GM12878 (cell line): ENCODE data around the gene RGMB. TPM values are rescaled to one million over a fixed set of nuclear protein-coding genes. Genes with fewer than 3 reads are reported as not detected.

Experiments used
- ATAC-seq: fragments of 200-7000 bp; cut with Tn5 transposase; 3 replicates; pipeline ENCODE4 v1.9.1; 2020; ENCODE audit warnings: mild to moderate bottlenecking, moderate library complexity
- BruUV-seq: library from RNA; stranded (reverse); fragments of 400-500 nt; replicated peaks from 2 replicates; lab custom pipeline; 2021; lab: Mats Ljungman, UMichigan
- CTCF ChIA-PET: fragments of 300-600 bp; sonication (Branson Sonifier 250); formaldehyde crosslinking; extraction: SDS; loops from one replicate; lab custom pipeline; 2021; ENCODE audit warnings: inconsistent platforms; lab: Yijun Ruan, JAX
- POLR2A ChIA-PET: fragments of 350-600 bp; formaldehyde crosslinking; extraction: SDS; loops from one replicate; lab custom pipeline; 2021; ENCODE audit warnings: inconsistent platforms; lab: Charles Lee
- RAD21 ChIA-PET: fragments of 300-600 bp; sonication (Branson Sonifier 250); formaldehyde crosslinking; loops from one replicate; lab custom pipeline; 2023; ENCODE audit warnings: antibody characterized with exemption; ENCODE audit not compliant: unreplicated experiment; lab: Charles Lee
- SMC1A ChIA-PET: fragments of 300-600 bp; sonication (Branson Sonifier 250); formaldehyde crosslinking; loops from one replicate; lab custom pipeline; 2023; ENCODE audit not compliant: unreplicated experiment, uncharacterized antibody; lab: Charles Lee
- DNase-seq: peaks from one replicate; pipeline ENCODE4 v3.0.0-alpha.2; 2011; ENCODE audit warnings: low read depth, low spot score
- FAIRE-seq: peaks from 3 replicates; lab custom pipeline; 2011; peaks lifted over from hg19 to GRCh38; lab: Jason Lieb, UNC
- H2AFZ ChIP-seq: 2 replicates; pipeline ENCODE4 v1.6.0; 2011; ENCODE audit warnings: low read depth, low read length, control low read depth; ENCODE audit not compliant: control insufficient read depth
- H3K27ac ChIP-seq: 2 replicates; pipeline ENCODE4 v1.5.1; 2011; ENCODE audit warnings: control low read depth; ENCODE audit not compliant: control insufficient read depth, insufficient read depth
- H3K27me3 ChIP-seq, 2 experiments: replicated peaks in 1 of 2; 2 replicates each; pipeline versions ENCODE4 v1.6.0 to v1.6.1; 2011; ENCODE audit warnings: low read length in 1 of 2; ENCODE audit not compliant: control insufficient read depth in 2 of 2, insufficient read depth in 2 of 2
- H3K36me3 ChIP-seq, 2 experiments: 2 replicates each; pipeline ENCODE4 v1.5.1; 2011; ENCODE audit warnings: low read length in 1 of 2; ENCODE audit not compliant: control insufficient read depth in 2 of 2, insufficient read depth in 2 of 2
- H3K4me1 ChIP-seq: 2 replicates; pipeline ENCODE4 v1.6.1; 2011; ENCODE audit warnings: mild to moderate bottlenecking, low read length, moderate library complexity, mixed read lengths; ENCODE audit not compliant: control insufficient read depth, insufficient read depth
- H3K4me2 ChIP-seq: 2 replicates; pipeline ENCODE4 v1.6.0; 2011; ENCODE audit warnings: control low read depth; ENCODE audit not compliant: control insufficient read depth, insufficient read depth
- H3K4me3 ChIP-seq: fragments of 200-600 bp; sonication (generic); 2 replicates; pipeline ENCODE4 v1.5.1; 2016
- H3K79me2 ChIP-seq: 2 replicates; pipeline ENCODE4 v1.6.0; 2011; ENCODE audit warnings: low read length; ENCODE audit not compliant: control insufficient read depth, insufficient read depth
- H3K9ac ChIP-seq: 2 replicates; pipeline ENCODE4 v1.8.0; 2011; ENCODE audit warnings: low read length, control low read depth, mixed read lengths; ENCODE audit not compliant: control insufficient read depth, insufficient read depth
- H3K9me3 ChIP-seq: replicated peaks from 3 replicates; pipeline ENCODE4 v1.5.1; 2011; ENCODE audit warnings: mild to moderate bottlenecking, low read length; ENCODE audit not compliant: control insufficient read depth, insufficient read depth
- H4K20me1 ChIP-seq: 2 replicates; pipeline ENCODE4 v1.6.0; 2011; ENCODE audit not compliant: control insufficient read depth, insufficient read depth
- BHLHE40 ChIP-seq, 2 experiments: fragments of 450-650 bp in 1 of 2; IDR thresholded peaks; 2 replicates each; pipeline ENCODE4 v1.6.1; 2011 to 2017; ENCODE audit warnings: low read depth in 2 of 2, borderline replicate concordance in 1 of 2, improper control_type of control experiment in 1 of 2, low read length in 1 of 2, mild to moderate bottlenecking in 1 of 2
- CREB1 ChIP-seq: IDR thresholded peaks from 2 replicates; pipeline ENCODE4 v1.6.1; 2012; ENCODE audit warnings: low read depth, mild to moderate bottlenecking, inconsistent platforms
- FOXK2 ChIP-seq: fragments of 450-650 bp; IDR thresholded peaks from 2 replicates; pipeline ENCODE4 v1.6.1; 2017; ENCODE audit warnings: mild to moderate bottlenecking, moderate library complexity
- FOXM1 ChIP-seq: IDR thresholded peaks from 2 replicates; pipeline ENCODE4 v1.6.1; 2012; ENCODE audit warnings: low read depth, mild to moderate bottlenecking, inconsistent platforms, low read length, moderate library complexity
- KAT2A ChIP-seq: conservative IDR thresholded peaks from 2 replicates; pipeline ENCODE4 v1.6.1; 2011; ENCODE audit warnings: low read depth, low read length; ENCODE audit not compliant: control insufficient read depth
- MXI1 ChIP-seq: fragments of 150-350 bp; IDR thresholded peaks from 2 replicates; pipeline ENCODE4 v1.6.1; 2011; ENCODE audit warnings: low read depth, mild to moderate bottlenecking, inconsistent platforms, low read length, improper control_type of control experiment
- NBN ChIP-seq: fragments of 450-650 bp; IDR thresholded peaks from 2 replicates; pipeline ENCODE4 v1.6.1; 2016
- NFYB ChIP-seq: IDR thresholded peaks from 2 replicates; pipeline ENCODE4 v1.6.1; 2011; ENCODE audit warnings: low read depth, mild to moderate bottlenecking, low read length, improper control_type of control experiment, moderate library complexity; ENCODE audit not compliant: insufficient read depth
- SUZ12 ChIP-seq: fragments of 200-600 bp; sonication (generic); IDR thresholded peaks from one replicate; pipeline ENCODE4 v1.6.1; 2018; ENCODE audit warnings: antibody characterized with exemption, mild to moderate bottlenecking; ENCODE audit not compliant: unreplicated experiment
- ZBED1 ChIP-seq: IDR thresholded peaks from 2 replicates; pipeline ENCODE4 v1.6.1; 2016; ENCODE audit warnings: borderline replicate concordance
- WGBS: methylation state at CpG from one replicate; pipeline ENCODE4 v1.1.6; 2016; ENCODE audit warnings: low lambda C conversion rate; ENCODE audit not compliant: insufficient replicate concordance, insufficient coverage; ENCODE audit errors: missing lambda C conversion rate; 5-methylcytosine and 5-hydroxymethylcytosine counted together
- in situ Hi-C: fragments of 300-500 bp; cut with MboI; formaldehyde crosslinking; loops from 9 replicates; pipeline ENCODE4 v1.14.3; 2018; ENCODE audit warnings: mixed read lengths
- intact Hi-C: fragments of 100-400 bp; cut with micrococcal nuclease; formaldehyde crosslinking; loops from one replicate; pipeline ENCODE4 v1.14.2; 2022; ENCODE audit not compliant: unreplicated experiment
- polyA plus RNA-seq, 11 experiments: library from polyadenylated mRNA; depleted of rRNA in 4 of 11; unstranded in 6 of 11; stranded (reverse) in 5 of 11; fragments of >200 nt; fragmentation: Nextera tagmentation in 4 of 11; fragmentation: Illumina TruSeq in 1 of 11; extraction: Ambion mirVana in 4 of 11; extraction: Trizol in 1 of 11; gene quantifications; 1 replicate in 1 of 11; 2 replicates in 10 of 11; pipeline versions ENCODE4 v1.2.1 to v1.2.3, GENCODE V29; 2011 to 2016; ENCODE audit warnings: inconsistent platforms in 2 of 11, missing spikeins in 2 of 11, low read depth in 1 of 11
- total RNA-seq, 4 experiments: library from RNA; depleted of rRNA in 3 of 4; stranded (reverse); fragments of >200 nt in 3 of 4; fragmentation: Illumina TruSeq in 1 of 4; extraction: Trizol in 1 of 4; gene quantifications; 2 replicates each; pipeline versions ENCODE4 v1.2.1 to v1.2.3, GENCODE V29; 2013 to 2021
- TF ChIP-seq, protein P1 (sequence below), 3 experiments: IDR thresholded peaks in 2 of 3; conservative IDR thresholded peaks in 1 of 3; 2 replicates each; pipeline ENCODE4 v1.5.1; 2011; ENCODE audit warnings: low read depth in 3 of 3, low read length in 3 of 3, mild to moderate bottlenecking in 3 of 3, control low read depth in 2 of 3, moderate library complexity in 2 of 3, inconsistent platforms in 1 of 3, mixed read lengths in 1 of 3; ENCODE audit not compliant: control insufficient read depth in 2 of 3, insufficient read depth in 1 of 3; ENCODE audit errors: extremely low read depth in 1 of 3
- TF ChIP-seq, protein P2 (sequence below): IDR thresholded peaks from 2 replicates; pipeline ENCODE4 v1.6.1; 2012; ENCODE audit warnings: low read length, inconsistent platforms
- TF ChIP-seq, protein P3 (sequence below): IDR thresholded peaks from 2 replicates; pipeline ENCODE4 v1.6.1; 2012; ENCODE audit warnings: improper control_type of control experiment, low read depth, low read length; ENCODE audit not compliant: insufficient replicate concordance

RGMB gene
- total and polyA plus RNA-seq, 10 of the 15 experiments (the other 5 are each of a cell fraction or from before 2014, with no cell fraction given): 1.3 to 15.3 (median 7.4) TPM

DNA sequence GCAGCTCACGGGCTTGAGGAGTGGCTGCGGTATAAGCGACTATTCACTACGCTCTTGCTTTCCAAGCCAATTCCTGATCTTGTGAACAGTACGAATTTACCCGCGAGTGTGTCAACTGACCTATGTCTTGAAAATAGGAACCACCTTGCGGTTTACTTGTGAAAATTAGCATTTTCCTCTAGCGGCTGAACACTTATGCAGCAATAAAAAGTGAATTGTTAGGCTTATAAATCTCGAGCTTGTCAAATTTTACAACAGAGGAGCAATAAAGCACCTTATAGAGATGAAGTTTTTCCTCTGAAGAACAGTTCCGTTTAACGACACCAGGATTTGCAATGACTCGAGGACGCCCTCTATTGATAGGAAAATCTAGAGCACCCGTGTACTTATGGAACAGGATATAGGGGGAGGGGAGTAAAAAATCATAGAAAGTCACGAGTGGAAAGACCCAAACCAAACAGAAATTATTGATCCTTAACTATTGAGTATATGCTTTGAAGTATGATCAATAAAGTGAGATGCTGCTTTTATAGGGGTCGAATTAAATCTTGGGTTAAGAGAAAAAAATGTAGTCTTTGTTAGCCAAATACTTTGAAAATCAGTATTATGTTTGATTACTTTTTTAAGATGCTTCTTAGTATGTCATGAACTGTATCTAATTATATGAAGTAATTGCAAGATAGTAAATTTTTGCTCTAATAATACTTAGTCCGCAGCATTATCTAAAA lies 1.9 kb upstream of the RGMB start:
- H3K79me2 ChIP-seq: peaks cover 24% of the 10 kb centered on the region
- H3K9ac ChIP-seq: peak overlapping the region; percentile 43; the same call in 1 of the 2 replicates
- SMC1A ChIA-PET: interaction anchor here (0.7 to 5.3 kb wide), 17 partner anchors 10 to 1576 kb away, joined by 3 to 24 read pairs (median 3); no protein-coding TSS in a partner anchor
- H3K27me3 ChIP-seq: peaks cover 3 to 9% of the 10 kb centered on the region in 2 experiments; a peak in 3 of 4 replicates
- in situ Hi-C loops (loop anchor here (10.0 kb wide), 1 partner anchor 263 kb away; no protein-coding TSS in a partner anchor), intact Hi-C loops (loop anchor here (2.0 to 5.0 kb wide), 5 partner anchors 136 to 1579 kb away; no protein-coding TSS in a partner anchor)
- H3K27ac ChIP-seq: no peak overlapping the region
- DNase-seq: peak; percentile 40
- POLR2A ChIA-PET: no interaction called here
- peak overlapping the region; percentile 92 for H3K4me2 ChIP-seq
- peaks cover 17% of the 10 kb centered on the region for H3K4me1 ChIP-seq
- CTCF ChIA-PET: interaction anchor here (0.6 to 7.5 kb wide), 34 partner anchors 9 to 1902 kb away, joined by 3 to 104 read pairs (median 4); no protein-coding TSS in a partner anchor
- H4K20me1 ChIP-seq: no peaks in the 10 kb centered on the region; the same call in 1 of the 2 replicates
- no TSS peak for BruUV-seq
- no peaks in the 10 kb centered on the region for H3K36me3 ChIP-seq
- RAD21 ChIA-PET: interaction anchor here (0.5 to 2.7 kb wide), 10 partner anchors 9 to 1930 kb away, joined by 3 to 11 read pairs (median 3); no protein-coding TSS in a partner anchor
- H2AFZ ChIP-seq: peak overlapping the region; percentile 81
- peak; percentile 6; the same call in 2 of the 3 replicates for ATAC-seq
- under 1% methylated on average over 18 of the region's 18 CpGs for WGBS
- no peaks in the 10 kb centered on the region for H3K9me3 ChIP-seq
- H3K4me3 ChIP-seq: peak overlapping the region; percentile 79
- peak; percentile 83 for FAIRE-seq
- TF ChIP-seq, protein P1, sequence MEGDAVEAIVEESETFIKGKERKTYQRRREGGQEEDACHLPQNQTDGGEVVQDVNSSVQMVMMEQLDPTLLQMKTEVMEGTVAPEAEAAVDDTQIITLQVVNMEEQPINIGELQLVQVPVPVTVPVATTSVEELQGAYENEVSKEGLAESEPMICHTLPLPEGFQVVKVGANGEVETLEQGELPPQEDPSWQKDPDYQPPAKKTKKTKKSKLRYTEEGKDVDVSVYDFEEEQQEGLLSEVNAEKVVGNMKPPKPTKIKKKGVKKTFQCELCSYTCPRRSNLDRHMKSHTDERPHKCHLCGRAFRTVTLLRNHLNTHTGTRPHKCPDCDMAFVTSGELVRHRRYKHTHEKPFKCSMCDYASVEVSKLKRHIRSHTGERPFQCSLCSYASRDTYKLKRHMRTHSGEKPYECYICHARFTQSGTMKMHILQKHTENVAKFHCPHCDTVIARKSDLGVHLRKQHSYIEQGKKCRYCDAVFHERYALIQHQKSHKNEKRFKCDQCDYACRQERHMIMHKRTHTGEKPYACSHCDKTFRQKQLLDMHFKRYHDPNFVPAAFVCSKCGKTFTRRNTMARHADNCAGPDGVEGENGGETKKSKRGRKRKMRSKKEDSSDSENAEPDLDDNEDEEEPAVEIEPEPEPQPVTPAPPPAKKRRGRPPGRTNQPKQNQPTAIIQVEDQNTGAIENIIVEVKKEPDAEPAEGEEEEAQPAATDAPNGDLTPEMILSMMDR (IDR thresholded peaks at IDR 0.05 in 2 of 3, conservative IDR thresholded peaks at IDR 0.05 in 1 of 3; ENCODE audit: control insufficient read depth in 2 of 3, extremely low read depth in 1 of 3, insufficient read depth in 1 of 3, low read depth in 3 of 3, low read length in 3 of 3): peak; percentile 78 to 89 (median 85)
- TF ChIP-seq FOXK2 (no peak), ZBED1 (no peak), NFYB (no peak), MXI1 (peak; percentile 21; the same call in 1 of the 2 replicates), KAT2A (no peak), SUZ12 (no peak), NBN (no peak), CREB1 (peak; percentile 37; the same call in 1 of the 2 replicates), BHLHE40 (IDR thresholded peaks at IDR 0.05; ENCODE audit: borderline replicate concordance in 1 of 2, low read depth in 2 of 2, low read length in 1 of 2) (peak in 1 of 2 experiments; percentile 48; a peak in 2 of 4 replicates), FOXM1 (peak; percentile 50; the same call in 1 of the 2 replicates)
- TF ChIP-seq, protein P2, sequence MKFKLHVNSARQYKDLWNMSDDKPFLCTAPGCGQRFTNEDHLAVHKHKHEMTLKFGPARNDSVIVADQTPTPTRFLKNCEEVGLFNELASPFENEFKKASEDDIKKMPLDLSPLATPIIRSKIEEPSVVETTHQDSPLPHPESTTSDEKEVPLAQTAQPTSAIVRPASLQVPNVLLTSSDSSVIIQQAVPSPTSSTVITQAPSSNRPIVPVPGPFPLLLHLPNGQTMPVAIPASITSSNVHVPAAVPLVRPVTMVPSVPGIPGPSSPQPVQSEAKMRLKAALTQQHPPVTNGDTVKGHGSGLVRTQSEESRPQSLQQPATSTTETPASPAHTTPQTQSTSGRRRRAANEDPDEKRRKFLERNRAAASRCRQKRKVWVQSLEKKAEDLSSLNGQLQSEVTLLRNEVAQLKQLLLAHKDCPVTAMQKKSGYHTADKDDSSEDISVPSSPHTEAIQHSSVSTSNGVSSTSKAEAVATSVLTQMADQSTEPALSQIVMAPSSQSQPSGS: peak; percentile 51
- TF ChIP-seq, protein P3, sequence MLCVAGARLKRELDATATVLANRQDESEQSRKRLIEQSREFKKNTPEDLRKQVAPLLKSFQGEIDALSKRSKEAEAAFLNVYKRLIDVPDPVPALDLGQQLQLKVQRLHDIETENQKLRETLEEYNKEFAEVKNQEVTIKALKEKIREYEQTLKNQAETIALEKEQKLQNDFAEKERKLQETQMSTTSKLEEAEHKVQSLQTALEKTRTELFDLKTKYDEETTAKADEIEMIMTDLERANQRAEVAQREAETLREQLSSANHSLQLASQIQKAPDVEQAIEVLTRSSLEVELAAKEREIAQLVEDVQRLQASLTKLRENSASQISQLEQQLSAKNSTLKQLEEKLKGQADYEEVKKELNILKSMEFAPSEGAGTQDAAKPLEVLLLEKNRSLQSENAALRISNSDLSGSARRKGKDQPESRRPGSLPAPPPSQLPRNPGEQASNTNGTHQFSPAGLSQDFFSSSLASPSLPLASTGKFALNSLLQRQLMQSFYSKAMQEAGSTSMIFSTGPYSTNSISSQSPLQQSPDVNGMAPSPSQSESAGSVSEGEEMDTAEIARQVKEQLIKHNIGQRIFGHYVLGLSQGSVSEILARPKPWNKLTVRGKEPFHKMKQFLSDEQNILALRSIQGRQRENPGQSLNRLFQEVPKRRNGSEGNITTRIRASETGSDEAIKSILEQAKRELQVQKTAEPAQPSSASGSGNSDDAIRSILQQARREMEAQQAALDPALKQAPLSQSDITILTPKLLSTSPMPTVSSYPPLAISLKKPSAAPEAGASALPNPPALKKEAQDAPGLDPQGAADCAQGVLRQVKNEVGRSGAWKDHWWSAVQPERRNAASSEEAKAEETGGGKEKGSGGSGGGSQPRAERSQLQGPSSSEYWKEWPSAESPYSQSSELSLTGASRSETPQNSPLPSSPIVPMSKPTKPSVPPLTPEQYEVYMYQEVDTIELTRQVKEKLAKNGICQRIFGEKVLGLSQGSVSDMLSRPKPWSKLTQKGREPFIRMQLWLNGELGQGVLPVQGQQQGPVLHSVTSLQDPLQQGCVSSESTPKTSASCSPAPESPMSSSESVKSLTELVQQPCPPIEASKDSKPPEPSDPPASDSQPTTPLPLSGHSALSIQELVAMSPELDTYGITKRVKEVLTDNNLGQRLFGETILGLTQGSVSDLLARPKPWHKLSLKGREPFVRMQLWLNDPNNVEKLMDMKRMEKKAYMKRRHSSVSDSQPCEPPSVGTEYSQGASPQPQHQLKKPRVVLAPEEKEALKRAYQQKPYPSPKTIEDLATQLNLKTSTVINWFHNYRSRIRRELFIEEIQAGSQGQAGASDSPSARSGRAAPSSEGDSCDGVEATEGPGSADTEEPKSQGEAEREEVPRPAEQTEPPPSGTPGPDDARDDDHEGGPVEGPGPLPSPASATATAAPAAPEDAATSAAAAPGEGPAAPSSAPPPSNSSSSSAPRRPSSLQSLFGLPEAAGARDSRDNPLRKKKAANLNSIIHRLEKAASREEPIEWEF: peak; percentile 66
